Measurements from ENCODE around the gene LMBRD2. TPM values are rescaled to one million over a fixed set of nuclear protein-coding genes. Genes with fewer than 3 reads are reported as not detected.

The LMBRD2 gene
- total RNA-seq, 2 donors from 2014 or later = 5.5 to 7.4 TPM

GRCh38 chr5:36108758-36109460 lies 42.8 kb downstream of the LMBRD2 start:
- no peak overlapping the region for H3K4me3 Mint-ChIP-seq
- peaks cover 41% of the 10 kb centered on the region for H3K4me1 Mint-ChIP-seq
- 71 to 85% methylated on average over 2 to 3 of the region's 3 CpGs for whole genome bisulfite sequencing, 2 experiments (ENCODE audit: insufficient coverage in 1 of 2, insufficient read length in 1 of 2)

GRCh38 chr5:36105819-36106218 lies 45.9 kb downstream of the LMBRD2 start:
- Mint-ChIP-seq H3K36me3 (ENCODE audit: low read depth) (peaks cover 11% of the 10 kb centered on the region), H3K27ac (no peak overlapping the region), H3K4me1 (peaks cover 19% of the 10 kb centered on the region), H3K4me3 (no peak overlapping the region), H3K9me3 (no peaks in the 10 kb centered on the region), H3K27me3 (ENCODE audit: insufficient read depth) (no peaks in the 10 kb centered on the region)
- peaks cover 12% of the 10 kb centered on the region for H3K36me3 ChIP-seq (ENCODE audit: control insufficient read depth, insufficient read depth, low read length)
- DNase-seq = no peak
- peaks cover 8% of the 10 kb centered on the region for H3K9me3 ChIP-seq (ENCODE audit: control insufficient read depth, low read length)
- H3K4me1 ChIP-seq (ENCODE audit: control insufficient read depth, insufficient read depth, low read length) = peaks cover 4% of the 10 kb centered on the region
- no peak overlapping the region for H3K9ac ChIP-seq (ENCODE audit: extremely low read depth, low read length, poor library complexity, severe bottlenecking)
- TF ChIP-seq, protein P1, sequence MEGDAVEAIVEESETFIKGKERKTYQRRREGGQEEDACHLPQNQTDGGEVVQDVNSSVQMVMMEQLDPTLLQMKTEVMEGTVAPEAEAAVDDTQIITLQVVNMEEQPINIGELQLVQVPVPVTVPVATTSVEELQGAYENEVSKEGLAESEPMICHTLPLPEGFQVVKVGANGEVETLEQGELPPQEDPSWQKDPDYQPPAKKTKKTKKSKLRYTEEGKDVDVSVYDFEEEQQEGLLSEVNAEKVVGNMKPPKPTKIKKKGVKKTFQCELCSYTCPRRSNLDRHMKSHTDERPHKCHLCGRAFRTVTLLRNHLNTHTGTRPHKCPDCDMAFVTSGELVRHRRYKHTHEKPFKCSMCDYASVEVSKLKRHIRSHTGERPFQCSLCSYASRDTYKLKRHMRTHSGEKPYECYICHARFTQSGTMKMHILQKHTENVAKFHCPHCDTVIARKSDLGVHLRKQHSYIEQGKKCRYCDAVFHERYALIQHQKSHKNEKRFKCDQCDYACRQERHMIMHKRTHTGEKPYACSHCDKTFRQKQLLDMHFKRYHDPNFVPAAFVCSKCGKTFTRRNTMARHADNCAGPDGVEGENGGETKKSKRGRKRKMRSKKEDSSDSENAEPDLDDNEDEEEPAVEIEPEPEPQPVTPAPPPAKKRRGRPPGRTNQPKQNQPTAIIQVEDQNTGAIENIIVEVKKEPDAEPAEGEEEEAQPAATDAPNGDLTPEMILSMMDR (conservative IDR thresholded peaks at IDR 0.05) = no peak
- WGBS, 2 experiments (ENCODE audit: insufficient coverage in 1 of 2, insufficient read length in 1 of 2) = 87 to 92% methylated on average over 2 of the region's 2 CpGs
- H3K27me3 ChIP-seq (ENCODE audit: control insufficient read depth, insufficient read depth, low read length, poor library complexity, severe bottlenecking) = no peaks in the 10 kb centered on the region
- no peak overlapping the region for H3K4me3 ChIP-seq (ENCODE audit: low read length)
- no peak overlapping the region for H3K27ac ChIP-seq (ENCODE audit: low read depth, low read length)

More at GRCh38 chr5:36108758-36109460, 42.8 kb downstream of the LMBRD2 start:
- peak overlapping the region; percentile 11 for H3K27ac Mint-ChIP-seq
- Histone ChIP-seq H3K27ac (ENCODE audit: low read depth, low read length) (no peak overlapping the region), H3K27me3 (ENCODE audit: control insufficient read depth, insufficient read depth, low read length, poor library complexity, severe bottlenecking) (no peaks in the 10 kb centered on the region), H3K9ac (ENCODE audit: extremely low read depth, low read length, poor library complexity, severe bottlenecking) (no peak overlapping the region), H3K4me3 (ENCODE audit: low read length) (peak overlapping the region; percentile 69), H3K9me3 (ENCODE audit: control insufficient read depth, low read length) (peaks cover 8% of the 10 kb centered on the region), H3K4me1 (ENCODE audit: control insufficient read depth, insufficient read depth, low read length) (peaks cover 4% of the 10 kb centered on the region), H3K36me3 (ENCODE audit: control insufficient read depth, insufficient read depth, low read length) (peaks cover 12% of the 10 kb centered on the region)
- peaks cover 11% of the 10 kb centered on the region for H3K36me3 Mint-ChIP-seq (ENCODE audit: low read depth)
- no peaks in the 10 kb centered on the region for H3K27me3 Mint-ChIP-seq (ENCODE audit: insufficient read depth)
- TF ChIP-seq, protein P1 (conservative IDR thresholded peaks at IDR 0.05) = no peak
- no peaks in the 10 kb centered on the region for H3K9me3 Mint-ChIP-seq
- no peak for DNase-seq

DNA sequence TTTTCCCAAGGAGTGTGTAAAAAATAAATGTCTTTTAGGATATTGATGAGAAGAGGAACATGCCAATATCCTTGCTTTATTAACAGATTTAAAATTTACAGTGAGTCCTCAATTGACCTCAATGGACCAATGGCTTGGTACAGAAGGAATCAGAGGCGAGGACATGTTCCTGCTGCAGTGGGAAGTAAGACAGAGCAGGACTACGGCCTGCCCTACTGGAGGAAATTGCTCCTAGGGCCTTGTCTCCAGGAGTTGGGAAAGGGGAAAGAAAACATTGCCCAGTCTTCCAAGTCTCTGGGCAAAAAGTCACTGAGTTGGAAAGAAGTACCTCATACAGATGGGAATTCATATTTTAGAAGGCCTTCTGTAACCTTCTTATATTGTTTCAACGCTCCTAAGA lies 51.9 kb downstream of the LMBRD2 start:
- no peak for DNase-seq
- peaks cover 4% of the 10 kb centered on the region for H3K4me1 ChIP-seq (ENCODE audit: control insufficient read depth, insufficient read depth, low read length)
- no peak overlapping the region for H3K4me3 ChIP-seq (ENCODE audit: low read length)
- TF ChIP-seq, protein P1 (conservative IDR thresholded peaks at IDR 0.05) = no peak
- no peaks in the 10 kb centered on the region for H3K27me3 ChIP-seq (ENCODE audit: control insufficient read depth, insufficient read depth, low read length, poor library complexity, severe bottlenecking)
- Mint-ChIP-seq H3K4me3 (no peak overlapping the region), H3K4me1 (no peaks in the 10 kb centered on the region), H3K36me3 (ENCODE audit: low read depth) (no peaks in the 10 kb centered on the region), H3K27me3 (ENCODE audit: insufficient read depth) (no peaks in the 10 kb centered on the region), H3K27ac (no peak overlapping the region), H3K9me3 (no peaks in the 10 kb centered on the region)
- no peak overlapping the region for H3K27ac ChIP-seq (ENCODE audit: low read depth, low read length)
- H3K9me3 ChIP-seq (ENCODE audit: control insufficient read depth, low read length) = peaks cover 7% of the 10 kb centered on the region
- no peak overlapping the region for H3K9ac ChIP-seq (ENCODE audit: extremely low read depth, low read length, poor library complexity, severe bottlenecking)
- 96 to 100% methylated on average over 2 of the region's 3 CpGs for WGBS, 2 experiments (ENCODE audit: insufficient coverage in 1 of 2, insufficient read length in 1 of 2)
- H3K36me3 ChIP-seq (ENCODE audit: control insufficient read depth, insufficient read depth, low read length) = peaks cover 3% of the 10 kb centered on the region

Measured in endodermal cell (in vitro differentiated cells).